HG03520 (cell line): ENCODE measurements around the gene SCNM1.
"Not testable (repeated sequence)": the region's sequence is repeated elsewhere in the genome, so short reads cannot be mapped to it uniquely, and the experiment has no call there.

Source experiments
- ATAC-seq: cut with Tn5 transposase; IDR thresholded peaks from one replicate; pipeline ENCODE4 v1.9.1; 2021; ENCODE audit warnings: mild to moderate bottlenecking, moderate library complexity; ENCODE audit not compliant: unreplicated experiment

SCNM1 gene

DNA sequence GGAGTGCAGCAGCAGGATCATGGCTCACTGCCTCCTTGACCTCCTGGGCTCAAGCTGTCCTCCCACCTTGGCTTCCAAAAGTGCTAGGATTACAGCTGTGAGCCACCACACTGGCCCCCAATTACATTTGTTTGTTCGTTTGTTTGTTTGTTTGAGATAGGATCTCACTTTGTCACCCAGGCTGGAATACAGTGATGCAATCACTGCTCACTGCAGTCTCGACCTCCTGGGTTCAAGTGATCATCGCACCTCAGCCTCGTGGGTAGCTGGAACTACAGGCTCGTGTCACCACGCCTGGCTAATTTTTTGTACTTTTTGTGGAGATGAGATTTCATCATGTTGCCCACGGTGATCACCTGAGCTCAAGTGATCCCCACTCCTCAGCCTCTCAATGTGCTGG lies 26.1 kb downstream of the SCNM1 start:
- ATAC-seq = no peak

DNA sequence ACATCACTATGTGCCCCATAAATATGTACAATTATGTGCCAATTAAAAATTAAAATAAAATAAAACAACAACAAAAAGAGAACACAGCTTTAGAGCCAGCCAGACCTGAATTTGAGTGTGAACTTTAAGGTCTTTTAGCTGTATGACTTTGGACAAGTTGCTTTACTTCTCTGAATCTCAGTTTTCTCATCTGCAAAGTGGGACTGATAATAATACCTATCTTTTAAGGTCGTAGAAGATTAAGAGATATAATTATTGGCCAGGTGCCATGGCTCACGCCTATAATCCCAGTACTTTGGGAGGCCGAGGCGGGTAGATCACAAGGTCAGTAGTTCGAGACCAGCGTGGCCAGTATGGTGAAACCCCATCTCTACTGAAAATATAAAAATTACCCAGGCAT lies 27.4 kb downstream of the SCNM1 start:
- ATAC-seq = no peak

DNA sequence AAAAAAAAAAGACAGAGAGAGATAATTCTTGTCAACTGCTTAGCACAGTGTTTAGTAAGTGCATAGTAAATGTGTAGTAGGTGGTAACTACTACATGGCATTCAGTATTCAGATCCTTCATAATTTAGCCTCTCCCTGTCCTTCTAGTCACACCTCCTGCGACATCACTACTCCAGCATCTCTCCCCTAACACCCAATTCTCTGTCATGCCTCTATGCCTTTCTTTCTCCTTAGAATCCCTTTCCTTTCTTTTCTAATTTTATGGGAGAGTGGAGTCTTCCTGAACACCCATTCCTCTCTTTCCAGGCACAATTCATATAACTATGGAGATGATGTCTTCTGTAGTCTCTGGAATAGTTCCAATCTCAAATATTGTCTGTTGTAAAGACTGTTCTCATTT lies 27.9 kb downstream of the SCNM1 start:
- ATAC-seq = no peak

DNA sequence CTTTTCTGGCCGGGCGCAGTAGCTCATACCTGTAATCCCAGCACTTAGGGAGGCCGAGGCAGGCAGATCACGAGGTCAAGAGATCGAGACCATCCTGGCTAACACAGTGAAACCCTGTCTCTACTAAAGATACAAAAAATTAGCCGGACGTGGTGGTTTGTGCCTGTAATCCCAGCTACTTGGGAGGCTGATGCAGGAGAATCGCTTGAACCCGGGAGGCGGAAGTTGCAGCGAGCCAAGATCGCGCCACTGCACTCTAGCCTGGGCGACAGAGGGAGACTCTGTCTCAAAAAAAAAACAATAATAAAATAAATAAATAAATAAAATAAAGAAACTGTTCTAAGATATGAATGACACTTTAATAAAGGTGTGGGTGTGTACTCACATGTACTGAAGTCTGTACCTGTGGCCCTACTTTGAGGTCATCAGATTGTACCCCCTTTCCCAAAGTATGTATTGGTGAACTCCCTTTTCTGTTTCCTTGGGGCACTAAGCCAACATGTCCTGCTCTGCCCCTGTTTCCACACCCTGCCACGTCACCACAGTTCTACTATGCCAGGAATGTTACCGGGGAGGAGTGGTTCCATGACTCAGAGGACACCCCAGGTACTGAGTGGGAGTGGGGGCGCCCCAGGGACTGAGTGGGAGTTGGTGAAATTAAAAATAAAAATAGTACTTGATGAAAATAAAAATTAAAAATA lies 29.1 kb downstream of the SCNM1 start:
- not testable (repeated sequence) for ATAC-seq

DNA sequence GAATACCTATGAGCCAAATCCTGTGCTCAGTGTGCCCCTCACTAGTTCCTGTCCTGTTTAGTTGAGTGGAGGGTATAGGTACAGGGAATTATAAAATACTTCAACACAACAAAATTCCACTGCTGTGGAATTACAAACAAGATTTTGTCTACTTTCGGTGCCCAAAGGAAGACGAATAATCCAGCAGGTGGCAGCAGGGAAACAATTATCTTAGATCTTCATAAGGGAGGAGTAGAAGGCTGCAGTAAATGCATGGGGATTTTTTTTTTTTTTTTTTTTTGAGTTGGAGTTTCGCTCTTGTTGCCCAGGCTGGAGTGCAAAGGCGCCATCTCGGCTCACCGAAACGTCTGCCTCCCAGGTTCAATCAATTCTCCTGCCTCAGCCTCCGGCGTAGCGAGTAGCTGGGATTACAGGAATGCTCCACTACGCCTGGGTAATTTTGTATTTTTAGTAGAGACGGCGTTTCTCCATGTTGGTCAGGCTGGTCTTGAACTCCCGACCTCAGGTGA lies 30.4 kb downstream of the SCNM1 start:
- no peak for ATAC-seq

DNA sequence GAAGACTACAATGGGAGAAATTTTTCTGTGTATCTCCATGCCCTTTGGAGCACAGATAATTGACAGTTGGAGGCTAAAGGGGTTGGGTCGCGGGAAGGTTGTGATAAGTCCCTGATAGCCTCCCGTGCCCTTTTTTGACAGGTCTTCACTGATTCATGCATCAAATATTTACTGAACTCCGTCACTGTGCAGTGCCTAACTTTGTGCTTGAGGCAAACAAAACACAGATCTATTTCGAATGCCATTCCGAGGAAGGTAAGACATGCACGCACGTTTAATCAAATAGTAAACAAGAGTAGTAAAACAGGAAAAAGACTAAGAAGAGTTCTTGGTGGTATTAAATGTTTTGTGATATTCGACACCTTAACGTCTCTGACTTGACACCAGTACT lies 31.9 kb downstream of the SCNM1 start:
- no peak for ATAC-seq

DNA sequence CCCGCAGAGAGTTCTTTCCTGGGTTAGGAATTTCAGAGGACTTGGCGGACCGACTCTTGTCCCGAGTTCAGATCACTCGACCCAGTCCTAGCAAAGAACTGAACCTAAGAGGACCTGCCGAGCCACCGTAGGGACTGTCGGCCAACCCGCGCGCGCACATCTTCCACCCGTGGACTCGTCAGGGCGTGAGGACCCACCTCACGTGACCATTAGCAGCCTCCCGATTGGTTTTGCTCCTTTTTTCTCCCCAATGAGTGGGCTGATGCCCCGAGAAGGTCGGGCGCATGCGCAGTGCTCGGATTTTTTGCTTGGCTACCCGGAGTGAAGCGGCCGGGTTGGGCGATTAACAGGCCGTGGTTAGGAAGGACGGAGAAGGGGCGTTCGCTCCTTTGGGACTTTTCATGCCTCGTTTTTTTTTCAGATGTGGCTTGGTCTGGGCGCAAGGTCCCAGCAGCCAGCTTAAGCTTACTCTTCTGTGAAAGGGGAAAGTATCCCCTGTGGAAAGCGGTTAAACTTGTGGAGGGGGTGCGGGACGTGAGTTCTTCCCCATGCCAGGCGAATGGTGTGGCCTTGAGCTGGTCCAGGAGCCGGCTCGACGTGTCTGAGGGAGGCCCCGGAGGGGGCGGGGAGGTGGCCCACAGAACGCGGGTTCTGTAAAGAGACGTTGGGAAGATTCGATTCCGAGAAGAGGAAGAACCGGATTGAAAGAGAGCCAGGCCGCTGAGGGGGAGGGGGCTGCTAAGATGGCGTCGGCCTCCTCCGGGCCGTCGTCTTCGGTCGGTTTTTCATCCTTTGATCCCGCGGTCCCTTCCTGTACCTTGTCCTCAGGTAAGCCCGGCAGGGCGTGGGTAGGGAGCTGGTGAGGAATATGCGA lies 32.5 kb downstream of the SCNM1 start, which contains the start of gene PIP5K1A:
Gene PIP5K1A, plus strand, starts transcription at position 299 of the 874 bp plus-strand sequence. Its CDS starts 445 bp downstream, at position 744.
- ATAC-seq = peak; percentile 84

DNA sequence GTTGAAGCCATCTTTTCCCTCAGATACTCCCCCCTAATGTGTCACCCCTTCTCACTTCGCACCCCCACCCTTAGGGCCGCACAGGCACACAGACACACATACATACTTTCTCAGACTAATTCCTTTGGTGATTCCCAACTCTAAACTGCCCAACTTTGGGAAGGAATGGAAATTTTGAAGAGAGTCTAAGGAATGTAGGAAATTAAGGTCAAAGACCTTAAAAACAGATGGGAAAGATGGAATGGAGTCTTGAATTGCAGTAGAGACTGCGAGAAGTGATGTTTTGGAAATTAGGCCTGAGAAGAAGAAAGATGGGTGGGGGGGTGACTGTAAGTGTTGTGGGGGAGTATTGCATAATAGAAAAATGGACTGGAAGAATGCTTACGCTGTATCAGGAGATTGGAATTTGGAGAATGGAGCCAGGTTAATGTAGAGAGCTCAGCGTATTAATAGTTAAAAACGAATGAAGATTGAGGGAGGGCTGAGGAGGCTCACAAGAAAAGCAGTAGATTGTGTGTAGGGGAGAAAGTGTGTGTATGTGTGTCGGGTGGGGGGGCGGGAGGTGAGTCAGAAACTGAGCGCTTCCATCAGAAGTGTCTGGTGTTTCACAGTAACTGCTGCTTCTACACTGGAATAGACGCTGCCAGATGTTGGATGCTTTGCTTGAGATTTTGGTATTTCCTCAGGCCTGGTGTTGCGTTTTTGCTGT lies 34.1 kb downstream of the SCNM1 start:
- no peak for ATAC-seq

DNA sequence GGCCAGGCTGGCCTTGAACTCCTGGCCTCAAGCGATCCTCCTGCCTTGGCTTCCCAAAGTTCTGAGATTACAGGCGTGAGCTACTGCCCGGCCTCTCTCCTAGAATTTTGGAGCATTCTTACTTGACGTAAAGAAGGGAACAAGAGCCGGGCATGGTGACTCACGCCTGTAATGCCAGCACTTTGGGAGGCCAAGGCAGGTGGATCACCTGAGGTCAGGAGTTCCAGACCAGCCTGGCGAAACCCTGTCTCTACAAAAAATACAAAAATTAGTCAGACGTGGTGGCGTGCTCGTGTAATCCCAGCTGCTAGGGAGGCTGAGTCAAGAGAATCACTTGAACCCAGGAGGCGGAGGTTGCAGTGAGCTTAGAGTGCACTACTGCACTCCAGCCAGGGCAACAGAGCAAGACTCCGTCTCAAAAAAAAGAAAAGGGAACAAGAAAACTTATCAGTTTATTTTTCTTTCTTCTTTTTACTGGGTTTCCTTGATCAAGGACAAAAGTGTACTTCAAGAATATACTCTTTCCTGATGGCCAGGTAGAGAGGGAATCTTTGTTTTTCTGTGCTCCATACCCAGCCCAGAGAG lies 39.5 kb downstream of the SCNM1 start:
- ATAC-seq = not testable (repeated sequence)

DNA sequence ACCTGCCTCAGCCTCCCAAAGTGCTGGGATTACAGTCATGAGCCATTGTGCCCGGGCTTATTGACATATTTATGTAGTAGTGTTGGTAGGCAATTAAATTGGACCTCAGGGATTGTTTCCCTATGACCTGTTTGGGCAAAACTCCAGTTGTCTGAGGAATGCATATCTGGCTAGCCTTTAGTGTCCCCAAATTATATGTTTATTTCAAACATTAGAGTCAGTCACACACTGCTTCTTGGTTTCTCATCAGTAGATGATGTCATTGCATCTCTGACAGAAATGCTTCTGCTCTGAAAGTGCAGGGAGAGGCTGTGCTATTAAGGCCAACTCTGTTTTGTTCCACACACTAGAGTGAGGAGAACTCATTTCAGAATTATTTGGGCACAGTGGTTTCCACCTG lies 44.9 kb downstream of the SCNM1 start:
- ATAC-seq = no peak

DNA sequence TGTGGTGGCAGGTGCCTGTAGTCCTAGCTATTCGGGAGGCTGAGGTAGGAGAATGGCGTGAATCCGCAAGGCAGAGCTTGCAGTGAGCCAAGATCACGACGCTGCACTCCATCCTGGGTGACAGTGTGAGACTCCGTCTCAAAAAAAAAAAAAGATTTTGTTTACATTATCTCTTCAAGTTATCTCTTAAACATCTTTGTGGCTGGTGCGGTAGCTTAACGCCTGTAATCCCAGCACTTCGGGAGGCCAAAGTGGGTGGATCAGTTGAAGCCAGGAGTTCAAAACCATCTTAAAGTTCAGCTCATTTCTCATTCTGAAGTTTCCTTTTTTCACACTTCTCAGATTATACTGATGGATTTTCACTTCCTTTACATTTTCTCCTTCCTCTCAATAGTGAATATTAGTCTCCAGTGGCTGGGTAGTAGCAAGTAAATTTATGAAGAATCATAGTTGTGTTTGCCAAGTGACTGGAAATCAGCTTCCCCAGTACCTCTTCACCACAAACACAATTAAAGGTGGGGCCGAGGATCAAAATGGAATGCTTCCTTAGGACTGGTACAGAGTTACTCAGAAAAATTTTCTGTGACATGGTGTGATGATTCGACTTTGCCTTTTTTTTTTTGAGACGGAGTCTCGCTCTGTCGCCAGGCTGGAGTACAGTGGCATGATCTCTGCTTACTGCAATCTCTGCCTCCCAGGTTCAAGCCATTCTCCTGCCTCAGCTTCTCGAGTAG lies 46.2 kb downstream of the SCNM1 start:
- no peak for ATAC-seq

DNA sequence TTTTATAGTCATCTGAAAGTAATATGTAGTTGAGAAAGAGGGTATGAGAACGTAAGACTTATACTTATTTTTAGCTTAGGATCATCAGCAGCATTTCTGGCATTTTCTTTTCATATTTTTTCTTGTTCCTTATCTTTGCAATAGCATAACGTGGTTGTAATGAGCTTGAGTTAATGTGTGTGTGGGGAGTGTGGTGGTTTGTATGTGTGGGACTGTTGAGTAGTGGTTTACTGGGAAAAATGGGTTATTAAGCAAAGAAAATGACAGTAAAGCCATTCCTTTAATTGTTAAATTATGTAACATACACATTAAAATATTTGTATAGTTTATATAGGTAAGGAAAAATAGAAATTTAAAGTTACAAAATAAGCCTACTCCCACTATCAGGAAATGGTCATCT lies 47.6 kb downstream of the SCNM1 start:
- ATAC-seq = no peak
